GM12872 (cell line): ENCODE data around the gene ABCA2.

Experiments
- CTCF ChIP-seq: IDR thresholded peaks from 3 replicates; pipeline ENCODE4 v1.5.1; 2011; ENCODE audit warnings: low read depth, mild to moderate bottlenecking, low read length, moderate library complexity; ENCODE audit not compliant: insufficient read depth

The ABCA2 gene

GRCh38 chr9:137034709-137035506 lies 6.9 kb upstream of the ABCA2 start:
- TF ChIP-seq CTCF, result peak; percentile 97

- no peak for TF ChIP-seq CTCF
Observed at GRCh38 chr9:137034039-137034708, 6.1 kb upstream of the ABCA2 start.

GRCh38 chr9:137032858-137033257 lies 4.8 kb upstream of the ABCA2 start:
- no peak for TF ChIP-seq CTCF

- no peak for TF ChIP-seq CTCF
Observed at GRCh38 chr9:137031904-137032640, 4.0 kb upstream of the ABCA2 start, which contains the start of gene FUT7. FUT7 (minus strand) TSS chr9:137032088; CDS start chr9:137031991, 97 bp downstream.

- no peak for TF ChIP-seq CTCF
Observed at GRCh38 chr9:137030538-137031527, 2.8 kb upstream of the ABCA2 start.

GRCh38 chr9:137030006-137030405 lies 2.0 kb upstream of the ABCA2 start:
- no peak for TF ChIP-seq CTCF
